Neuronal stem cell (in vitro differentiated cells): ENCODE measurements around the gene FHOD3.

Experiments
- DNase-seq: peaks from one replicate; pipeline ENCODE4 v3.0.0-alpha.2; 2013; ENCODE audit warnings: low spot score
- H2AFZ ChIP-seq: one replicate; pipeline ENCODE4 v1.6.1; 2013; ENCODE audit warnings: mild to moderate bottlenecking, low read length, inconsistent platforms
- H2AK5ac ChIP-seq: 2 replicates; pipeline ENCODE4 v1.6.1; 2013; ENCODE audit warnings: low read depth, mild to moderate bottlenecking, inconsistent platforms, low read length, moderate library complexity, mixed read lengths
- H2BK120ac ChIP-seq: 2 replicates; pipeline ENCODE4 v1.6.1; 2013; ENCODE audit warnings: low read depth, mild to moderate bottlenecking, inconsistent platforms, low read length, moderate library complexity, mixed read lengths
- H2BK12ac ChIP-seq: one replicate; pipeline ENCODE4 v1.6.1; 2013; ENCODE audit warnings: low read length, inconsistent platforms
- H2BK15ac ChIP-seq: 2 replicates; pipeline ENCODE4 v1.6.1; 2013; ENCODE audit warnings: mild to moderate bottlenecking, low read length, inconsistent platforms, mixed read lengths
- H2BK5ac ChIP-seq: one replicate; pipeline ENCODE4 v1.6.1; 2013; ENCODE audit warnings: inconsistent platforms, mild to moderate bottlenecking, low read length, moderate library complexity
- H3K14ac ChIP-seq: one replicate; pipeline ENCODE4 v1.6.1; 2013; ENCODE audit warnings: low read length, inconsistent platforms
- H3K18ac ChIP-seq: 2 replicates; pipeline ENCODE4 v1.6.1; 2013; ENCODE audit warnings: low read length, inconsistent platforms
- H3K23ac ChIP-seq: 2 replicates; pipeline ENCODE4 v1.6.1; 2013; ENCODE audit warnings: low read depth, mild to moderate bottlenecking, mixed read lengths, low read length, inconsistent platforms; ENCODE audit not compliant: poor library complexity
- H3K27ac ChIP-seq: replicated peaks from 3 replicates; pipeline ENCODE4 v1.5.1; 2013; ENCODE audit warnings: low read length, inconsistent platforms
- H3K27me3 ChIP-seq, 3 experiments: 2 replicates each; pipeline ENCODE4 v1.6.1; 2013; ENCODE audit warnings: low read length in 3 of 3, mild to moderate bottlenecking in 2 of 3, inconsistent platforms in 1 of 3, low read depth in 1 of 3, mixed read lengths in 1 of 3, moderate library complexity in 1 of 3; ENCODE audit not compliant: control insufficient read depth in 3 of 3, insufficient read depth in 3 of 3
- H3K36me3 ChIP-seq, 2 donors: replicated peaks in 1 of 2; 2 replicates each; pipeline ENCODE4 v1.6.1; 2013; ENCODE audit warnings: low read length in 2 of 2; ENCODE audit not compliant: control insufficient read depth in 2 of 2, insufficient read depth in 2 of 2
- H3K4ac ChIP-seq: 2 replicates; pipeline ENCODE4 v1.6.1; 2013; ENCODE audit warnings: inconsistent platforms, mild to moderate bottlenecking, low read length, moderate library complexity
- H3K4me1 ChIP-seq, 2 donors: 1 replicate in 1 of 2; 2 replicates in 1 of 2; pipeline ENCODE4 v1.6.1; 2013; ENCODE audit warnings: low read length in 2 of 2, low read depth in 1 of 2; ENCODE audit not compliant: control insufficient read depth in 2 of 2, insufficient read depth in 1 of 2
- H3K4me2 ChIP-seq: one replicate; pipeline ENCODE4 v1.6.1; 2013; ENCODE audit warnings: mild to moderate bottlenecking, low read length, inconsistent platforms; ENCODE audit not compliant: insufficient read depth, poor library complexity, severe bottlenecking
- H3K4me3 ChIP-seq, 2 donors: 2 replicates each; pipeline ENCODE4 v1.5.1; 2013; ENCODE audit warnings: low read length in 2 of 2, mild to moderate bottlenecking in 2 of 2, inconsistent platforms in 1 of 2, moderate library complexity in 1 of 2
- H3K79me1 ChIP-seq: one replicate; pipeline ENCODE4 v1.6.1; 2013; ENCODE audit warnings: low read depth, mild to moderate bottlenecking, inconsistent platforms, low read length, moderate library complexity
- H3K9ac ChIP-seq: one replicate; pipeline ENCODE4 v1.6.1; 2013; ENCODE audit warnings: mild to moderate bottlenecking, low read depth, low read length, inconsistent platforms; ENCODE audit not compliant: poor library complexity
- H3K9me3 ChIP-seq, 2 donors: replicated peaks in 1 of 2; 2 replicates each; pipeline versions ENCODE3 to v1.6.1; 2013; ENCODE audit warnings: low read length in 2 of 2, mild to moderate bottlenecking in 2 of 2, inconsistent platforms in 1 of 2, low read depth in 1 of 2, mixed read lengths in 1 of 2, moderate library complexity in 1 of 2; ENCODE audit not compliant: control insufficient read depth in 2 of 2, insufficient read depth in 1 of 2
- H4K8ac ChIP-seq: one replicate; pipeline ENCODE4 v1.6.1; 2013; ENCODE audit warnings: low read depth, mild to moderate bottlenecking, inconsistent platforms, low read length, moderate library complexity
- H4K91ac ChIP-seq: one replicate; pipeline ENCODE4 v1.6.1; 2013; ENCODE audit warnings: low read length, low read depth, mild to moderate bottlenecking, inconsistent platforms; ENCODE audit not compliant: poor library complexity
- WGBS, 2 donors: extraction: QIAGEN DNeasy Blood & Tissue Kit; methylation state at CpG; one replicate each; pipeline ENCODE4 v1.1.7; 2013; ENCODE audit warnings: missing lambda C conversion rate in 2 of 2, mixed read lengths in 1 of 2; ENCODE audit not compliant: insufficient read length in 2 of 2, insufficient replicate concordance in 1 of 2; ENCODE audit errors: extremely low coverage in 2 of 2; 5-methylcytosine and 5-hydroxymethylcytosine counted together

FHOD3 gene

DNA sequence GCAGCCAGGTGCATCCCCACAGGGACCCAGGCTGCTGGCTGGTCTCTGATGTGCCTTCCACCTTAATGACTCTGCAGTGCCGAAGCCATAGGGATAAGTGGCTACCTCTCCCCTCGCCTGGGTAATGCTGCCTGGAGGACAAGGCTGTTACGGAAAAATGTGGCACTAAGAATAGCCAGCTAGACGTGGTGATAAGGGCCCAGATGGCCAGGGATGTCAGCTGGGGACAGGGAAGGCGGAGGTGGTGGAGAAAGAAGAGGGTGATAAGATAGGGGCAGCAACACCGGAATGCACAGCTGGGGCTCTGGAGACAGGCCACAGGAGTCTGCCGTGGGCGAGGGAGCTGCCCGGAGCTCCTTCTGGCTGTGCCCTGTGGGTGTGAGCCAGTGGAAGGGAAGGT lies 170.6 kb downstream of the FHOD3 start:
- no peak overlapping the region for H3K27ac ChIP-seq
- whole genome bisulfite sequencing, 2 donors = no CpG with 5 or more reads among the region's 9 CpGs

DNA sequence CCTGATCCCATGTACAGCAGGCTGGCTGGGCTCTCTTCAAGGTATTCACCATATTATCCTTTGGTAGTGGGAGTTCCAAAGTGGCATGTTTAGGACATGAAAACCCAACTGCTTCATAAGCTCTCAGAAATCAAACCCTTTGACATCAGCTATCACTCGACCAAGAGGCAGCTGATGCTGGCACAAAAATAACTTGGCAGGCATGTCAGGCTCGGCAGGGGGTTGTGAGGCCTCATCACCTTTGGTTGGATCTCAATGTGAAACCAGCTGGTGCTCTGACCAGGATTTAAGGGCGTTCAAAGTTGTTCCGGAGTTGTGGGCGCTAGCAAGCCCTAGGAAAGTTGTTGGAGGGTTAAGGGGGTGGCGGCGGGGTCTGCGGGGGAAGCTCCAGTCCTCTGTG lies 171.9 kb downstream of the FHOD3 start:
- H3K27me3 ChIP-seq = no peaks in the 10 kb centered on the region
- no peak overlapping the region for H2BK5ac ChIP-seq
- no peak overlapping the region for H3K14ac ChIP-seq
- H2BK15ac ChIP-seq = no peak overlapping the region
- H4K8ac ChIP-seq = no peak overlapping the region
- H2BK120ac ChIP-seq = no peak overlapping the region
- no peak overlapping the region for H3K4ac ChIP-seq
- peaks cover 8% of the 10 kb centered on the region for H3K79me1 ChIP-seq
- no peak overlapping the region for H3K9ac ChIP-seq
- no peaks in the 10 kb centered on the region for H3K9me3 ChIP-seq
- H3K23ac ChIP-seq = no peak overlapping the region
- no peak overlapping the region for H4K91ac ChIP-seq
- H2AFZ ChIP-seq = no peak overlapping the region
- no peak overlapping the region for H3K27ac ChIP-seq
- no peak overlapping the region for H3K4me3 ChIP-seq
- no peak overlapping the region for H3K18ac ChIP-seq
- DNase-seq = no peak
- peaks cover 9 to 26% of the 10 kb centered on the region in 2 donors for H3K4me1 ChIP-seq
- H2AK5ac ChIP-seq = no peak overlapping the region
- H3K36me3 ChIP-seq = peaks cover 1 to 7% of the 10 kb centered on the region in 2 donors
- no peak overlapping the region for H3K4me2 ChIP-seq
- H2BK12ac ChIP-seq = no peak overlapping the region
- WGBS, 2 donors = no CpG with 5 or more reads among the region's 8 CpGs

More for the DNA sequence above, 170.6 kb downstream of the FHOD3 start:
- Histone ChIP-seq H4K91ac (no peak overlapping the region), H3K23ac (peak overlapping the region; percentile 5), H3K27me3 (no peaks in the 10 kb centered on the region), H2BK15ac (peak overlapping the region; percentile 39), H3K4me1 (peaks cover 9 to 29% of the 10 kb centered on the region in 2 donors), H2BK5ac (no peak overlapping the region), H2BK12ac (no peak overlapping the region), H3K36me3 (peaks cover 1 to 7% of the 10 kb centered on the region in 2 donors), H2AFZ (no peak overlapping the region), H3K4me3 (no peak overlapping the region), H4K8ac (no peak overlapping the region), H3K9ac (peak overlapping the region; percentile 27), H2BK120ac (peak overlapping the region; percentile 66), H3K79me1 (peaks cover 11% of the 10 kb centered on the region), H3K14ac (no peak overlapping the region), H3K9me3 (no peaks in the 10 kb centered on the region), H3K18ac (peak overlapping the region; percentile 24), H2AK5ac (peak overlapping the region; percentile 53), H3K4ac (no peak overlapping the region), H3K4me2 (no peak overlapping the region)
- DNase-seq = no peak

DNA sequence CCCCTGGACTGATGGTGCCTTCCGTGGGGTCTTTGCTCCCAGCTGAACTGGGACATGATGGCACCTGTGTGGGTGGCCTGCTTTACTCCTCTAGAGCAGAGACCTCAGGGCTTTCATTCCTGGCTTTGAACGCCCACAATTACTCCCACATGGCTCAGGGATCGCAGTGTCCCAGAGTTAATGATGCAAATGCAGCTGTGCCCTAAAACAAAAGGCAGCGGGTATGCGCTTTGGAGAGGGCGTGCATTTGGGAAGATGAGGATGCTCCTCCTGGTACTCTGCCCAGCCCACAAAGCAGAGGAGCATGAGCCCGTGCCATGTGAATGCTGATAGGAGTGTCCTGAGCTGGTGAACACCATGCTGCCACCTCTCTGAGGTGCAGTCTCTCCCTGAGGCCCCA lies 173.4 kb downstream of the FHOD3 start:
- Histone ChIP-seq H3K14ac (no peak overlapping the region), H3K79me1 (peaks cover 8% of the 10 kb centered on the region), H2BK15ac (peak overlapping the region; percentile 60), H3K23ac (no peak overlapping the region), H2AFZ (no peak overlapping the region), H3K9me3 (no peaks in the 10 kb centered on the region), H3K36me3 (peaks cover 1 to 7% of the 10 kb centered on the region in 2 donors), H3K27ac (peak overlapping the region; percentile 87), H2BK120ac (no peak overlapping the region), H3K18ac (peak overlapping the region; percentile 78), H2AK5ac (peak overlapping the region; percentile 87), H3K4ac (peak overlapping the region; percentile 31), H4K91ac (peak overlapping the region; percentile 68), H2BK5ac (peak overlapping the region; percentile 32), H3K4me2 (no peak overlapping the region), H3K9ac (no peak overlapping the region), H4K8ac (peak overlapping the region; percentile 33), H3K27me3 (no peaks in the 10 kb centered on the region), H3K4me1 (peaks cover 9 to 27% of the 10 kb centered on the region in 2 donors), H3K4me3 (no peak overlapping the region), H2BK12ac (peak overlapping the region; percentile 27)
- WGBS, 2 donors = no CpG with 5 or more reads among the region's 7 CpGs
- no peak for DNase-seq

DNA sequence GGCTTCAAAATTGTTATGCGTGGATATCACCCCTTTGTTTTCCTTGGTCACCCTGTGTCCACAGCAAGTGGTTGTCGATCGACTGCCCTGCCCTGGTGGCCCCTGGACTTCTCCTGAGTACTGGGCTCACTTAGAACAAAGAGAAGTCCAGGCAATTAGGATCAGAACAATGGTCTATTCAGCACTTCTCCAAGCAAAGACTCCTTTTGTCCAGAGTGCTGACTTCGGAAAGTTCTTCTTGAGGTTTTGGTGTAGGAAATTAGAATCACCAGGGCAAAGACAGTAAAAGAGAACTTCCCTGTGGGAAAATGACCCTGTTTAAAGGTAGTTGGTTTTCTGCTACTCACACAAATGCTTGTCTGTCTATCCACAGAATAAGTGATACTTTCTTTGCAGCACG lies 173.9 kb downstream of the FHOD3 start:
- WGBS, 2 donors = no CpG with 5 or more reads among the region's 5 CpGs

More for the DNA sequence above, 173.9 kb downstream of the FHOD3 start:
- Histone ChIP-seq H2BK120ac (no peak overlapping the region), H3K18ac (peak overlapping the region; percentile 78), H3K4me2 (no peak overlapping the region), H3K4me1 (peaks cover 9 to 25% of the 10 kb centered on the region in 2 donors), H3K79me1 (peaks cover 10% of the 10 kb centered on the region), H3K9ac (no peak overlapping the region), H2BK15ac (no peak overlapping the region), H3K27me3 (no peaks in the 10 kb centered on the region), H3K27ac (peak overlapping the region; percentile 87), H3K4me3 (no peak overlapping the region), H3K36me3 (peaks cover 1 to 7% of the 10 kb centered on the region in 2 donors), H2AK5ac (peak overlapping the region; percentile 87), H3K23ac (no peak overlapping the region), H2BK12ac (peak overlapping the region; percentile 27), H3K14ac (no peak overlapping the region), H2BK5ac (peak overlapping the region; percentile 32), H4K8ac (peak overlapping the region; percentile 33), H4K91ac (no peak overlapping the region), H2AFZ (no peak overlapping the region), H3K4ac (no peak overlapping the region), H3K9me3 (no peaks in the 10 kb centered on the region)
- DNase-seq = no peak
